Islet precursor cell (in vitro differentiated cells): ENCODE data around the gene PI3.
"Not testable (repeated sequence)": the region's sequence is repeated elsewhere in the genome, so short reads cannot be mapped to it uniquely, and the experiment has no call there.

ENCODE experiments used
- DNase-seq: peaks from one replicate; pipeline ENCODE4 v3.0.0-alpha.2; 2018

Gene PI3

GRCh38 chr20:45174434-45175364 lies at the start of gene PI3:
Gene PI3 (plus strand): TSS chr20:45174902. CDS start chr20:45174923, 21 bp downstream.
- DNase-seq, result no peak

- DNase-seq, result no peak
Observed at GRCh38 chr20:45128099-45128498, 46.6 kb upstream of the PI3 start.

GRCh38 chr20:45136911-45137310 lies 37.8 kb upstream of the PI3 start:
- no peak for DNase-seq

- peak; percentile 76 for DNase-seq
Observed at GRCh38 chr20:45138561-45139300, 36.0 kb upstream of the PI3 start.

GRCh38 chr20:45139733-45140375 lies 34.8 kb upstream of the PI3 start:
- not testable (repeated sequence) for DNase-seq

GRCh38 chr20:45140836-45141235 lies 33.9 kb upstream of the PI3 start:
- DNase-seq, result no peak

- no peak for DNase-seq
Observed at GRCh38 chr20:45149062-45149461, 25.6 kb upstream of the PI3 start.

- no peak for DNase-seq
Observed at GRCh38 chr20:45152405-45152804, 22.3 kb upstream of the PI3 start.

- no peak for DNase-seq
Observed at GRCh38 chr20:45153147-45153546, 21.6 kb upstream of the PI3 start.

GRCh38 chr20:45153752-45154151 lies 20.9 kb upstream of the PI3 start:
- DNase-seq, result no peak

- DNase-seq, result no peak
Observed at GRCh38 chr20:45154183-45154582, 20.5 kb upstream of the PI3 start.

GRCh38 chr20:45154794-45155193 lies 19.9 kb upstream of the PI3 start:
- DNase-seq, result not testable (repeated sequence)

- no peak for DNase-seq
Observed at GRCh38 chr20:45156713-45157112, 18.0 kb upstream of the PI3 start.

- DNase-seq, result no peak
Observed at GRCh38 chr20:45157962-45158361, 16.7 kb upstream of the PI3 start.

GRCh38 chr20:45163083-45163803 lies 11.5 kb upstream of the PI3 start:
- DNase-seq, result no peak

GRCh38 chr20:45164906-45165305 lies 9.8 kb upstream of the PI3 start:
- no peak for DNase-seq

- DNase-seq, result no peak
Observed at GRCh38 chr20:45173522-45173921, 1.2 kb upstream of the PI3 start.

GRCh38 chr20:45176526-45177267 lies 2.0 kb downstream of the PI3 start:
- no peak for DNase-seq

GRCh38 chr20:45179166-45179565 lies 4.5 kb downstream of the PI3 start:
- DNase-seq, result no peak

- DNase-seq, result no peak
Observed at GRCh38 chr20:45181639-45182038, 6.9 kb downstream of the PI3 start.

- no peak for DNase-seq
Observed at GRCh38 chr20:45183084-45183483, 8.4 kb downstream of the PI3 start.

GRCh38 chr20:45187693-45188092 lies 13.0 kb downstream of the PI3 start:
- no peak for DNase-seq
